ENCODE measurements around the gene FAXDC2. TPM values are rescaled to one million over a fixed set of nuclear protein-coding genes. Genes with fewer than 3 reads are reported as not detected.
"Not testable (repeated sequence)": the region's sequence is repeated elsewhere in the genome, so short reads cannot be mapped to it uniquely, and the experiment has no call there.

The FAXDC2 gene
- total RNA-seq, 1 donor from 2014 or later = not detected

- intact Hi-C loops (cut with micrococcal nuclease) = no loop called here
These were observed 11.5 kb upstream of the FAXDC2 start for GRCh38 chr5:154861946-154862345.

GRCh38 chr5:154860765-154861164, 10.4 kb upstream of the FAXDC2 start:
- intact Hi-C loops (cut with micrococcal nuclease) = no loop called here

- intact Hi-C loops (cut with micrococcal nuclease) = no loop called here
These were observed 9.7 kb upstream of the FAXDC2 start for GRCh38 chr5:154860123-154860522.

DNA sequence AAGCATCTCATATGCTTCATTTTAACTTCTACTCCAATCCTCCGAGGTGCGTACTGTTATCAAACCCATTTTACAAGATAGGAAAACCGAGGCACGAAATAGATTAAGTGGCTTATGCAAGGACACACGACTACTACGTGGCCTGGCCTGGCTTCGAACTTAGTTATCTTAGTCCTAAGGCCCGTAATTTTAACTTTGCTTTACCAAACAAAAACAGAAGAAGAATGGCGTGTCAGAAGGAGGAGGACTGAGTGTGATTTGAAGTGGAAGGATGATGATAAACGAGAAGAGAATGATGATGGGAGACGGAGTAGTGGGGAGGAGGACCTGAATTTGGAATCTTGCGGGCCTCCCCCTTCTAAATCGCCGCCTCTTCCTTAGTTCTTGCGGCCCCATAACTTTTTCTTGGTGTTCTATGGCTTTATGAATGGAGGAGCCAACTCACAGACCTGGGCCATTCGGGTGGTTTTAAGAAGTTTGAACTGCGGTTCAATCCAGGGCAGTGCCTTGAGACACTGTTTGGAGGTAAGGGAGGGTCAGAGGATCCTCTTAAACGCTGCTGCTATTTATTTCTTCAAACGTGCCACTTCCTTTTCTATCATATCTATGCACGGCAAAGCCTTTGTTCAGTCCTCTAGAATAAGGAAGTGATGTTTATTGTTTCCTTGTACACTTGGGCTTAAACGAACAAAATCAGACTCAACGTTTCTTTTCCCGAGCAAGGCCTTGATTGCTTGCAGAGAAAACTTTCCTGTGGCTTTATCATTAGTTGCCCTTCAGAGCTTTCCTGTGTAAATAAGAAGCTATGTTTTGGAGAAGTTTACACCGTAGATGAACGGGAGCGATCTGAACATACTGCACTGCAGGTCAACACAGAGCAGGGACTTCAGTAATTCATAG, 8.8 kb upstream of the FAXDC2 start:
- intact Hi-C loops (cut with micrococcal nuclease) = loop anchor here (1.0 to 5.0 kb wide), 10 partner anchors 30 to 821 kb away; partner anchors contain the start of genes FAM114A2, GALNT10, GEMIN5 and LARP1

DNA sequence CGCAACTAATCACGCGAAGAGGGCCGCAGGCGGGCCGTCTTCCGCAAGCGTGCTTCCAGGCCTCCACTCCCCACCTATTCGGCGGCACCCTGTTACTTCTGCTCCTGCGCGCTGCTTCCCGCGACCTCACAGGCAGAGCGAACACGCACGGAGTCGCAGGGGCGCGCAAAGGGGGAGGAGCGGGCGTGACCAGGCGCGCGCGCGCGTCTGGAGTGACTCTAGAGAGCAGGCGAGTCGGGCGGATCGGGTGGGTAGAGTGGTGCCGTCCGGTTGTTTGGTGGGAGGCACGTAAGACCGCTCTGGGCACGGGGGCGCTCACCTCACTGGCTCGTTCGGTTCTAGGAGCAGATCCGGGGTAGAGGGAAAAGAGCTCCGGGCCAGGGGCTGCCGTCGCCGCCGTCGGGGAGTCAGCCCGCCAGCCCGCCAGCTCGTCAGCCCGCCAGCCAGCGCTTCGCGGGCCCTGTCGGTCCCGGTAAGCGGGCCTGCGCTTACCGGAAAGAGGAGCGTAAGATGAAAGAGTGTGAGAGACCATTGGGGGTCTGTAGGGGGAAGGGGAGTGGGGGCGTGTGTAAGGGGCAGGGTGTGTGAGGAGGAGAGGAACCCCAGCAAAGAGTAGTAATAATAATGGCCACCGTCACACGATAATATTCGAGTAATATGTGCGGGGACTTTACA, 8.0 kb upstream of the FAXDC2 start, which contains the start of gene CNOT8:
CNOT8 (plus strand) TSS at position 331 of the 675 bp plus-strand sequence. CDS start 4,652 bp downstream, outside the sequence.
- intact Hi-C loops (cut with micrococcal nuclease) = loop anchor here (1.0 to 5.0 kb wide), 9 partner anchors 46 to 820 kb away; partner anchors contain the start of genes FAM114A2, GALNT10, GEMIN5 and LARP1

GRCh38 chr5:154857530-154858296, 7.3 kb upstream of the FAXDC2 start:
- intact Hi-C loops (cut with micrococcal nuclease) = loop anchor here (1.0 to 5.0 kb wide), 9 partner anchors 45 to 819 kb away; partner anchors contain the start of genes FAM114A2, GALNT10, GEMIN5 and LARP1

- intact Hi-C loops (cut with micrococcal nuclease) = no loop called here
These were observed 948 bp upstream of the FAXDC2 start for GRCh38 chr5:154851351-154851750.

- intact Hi-C loops (cut with micrococcal nuclease) = no loop called here
These were observed 607 bp downstream of the FAXDC2 start for GRCh38 chr5:154849791-154850201.

DNA sequence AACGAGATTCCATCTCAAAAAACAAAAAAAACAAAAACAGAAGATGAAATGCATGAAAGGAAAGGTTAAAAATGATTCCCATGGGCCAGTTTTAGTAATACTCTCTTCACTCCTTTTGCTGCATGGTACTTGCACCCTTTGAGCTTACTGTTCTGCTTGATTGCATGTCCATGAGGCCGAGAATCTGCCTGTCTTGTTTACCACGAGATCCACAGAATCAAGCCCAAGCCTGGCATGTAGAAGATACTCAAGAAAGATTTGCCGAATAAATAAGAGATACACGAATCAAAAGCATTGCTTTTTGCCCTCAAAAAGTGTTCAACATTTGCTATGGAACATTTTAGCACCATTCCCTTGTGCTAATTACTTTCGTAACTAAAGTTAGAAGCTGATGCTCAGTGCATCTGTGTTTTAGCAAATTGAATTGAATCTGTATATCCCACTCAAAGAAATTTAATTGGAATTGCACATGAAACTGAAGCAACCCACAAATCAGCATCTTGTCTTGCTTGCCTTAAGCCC, 1.1 kb downstream of the FAXDC2 start:
- intact Hi-C loops (cut with micrococcal nuclease) = no loop called here

GRCh38 chr5:154844809-154845208, 5.6 kb downstream of the FAXDC2 start:
- intact Hi-C loops (cut with micrococcal nuclease) = no loop called here

- intact Hi-C loops (cut with micrococcal nuclease) = no loop called here
These were observed 7.5 kb downstream of the FAXDC2 start for GRCh38 chr5:154842689-154843530.

- intact Hi-C loops (cut with micrococcal nuclease) = no loop called here
These were observed 9.1 kb downstream of the FAXDC2 start for GRCh38 chr5:154841273-154841661.

- intact Hi-C loops (cut with micrococcal nuclease) = no loop called here
These were observed 9.7 kb downstream of the FAXDC2 start for GRCh38 chr5:154840435-154841272.

DNA sequence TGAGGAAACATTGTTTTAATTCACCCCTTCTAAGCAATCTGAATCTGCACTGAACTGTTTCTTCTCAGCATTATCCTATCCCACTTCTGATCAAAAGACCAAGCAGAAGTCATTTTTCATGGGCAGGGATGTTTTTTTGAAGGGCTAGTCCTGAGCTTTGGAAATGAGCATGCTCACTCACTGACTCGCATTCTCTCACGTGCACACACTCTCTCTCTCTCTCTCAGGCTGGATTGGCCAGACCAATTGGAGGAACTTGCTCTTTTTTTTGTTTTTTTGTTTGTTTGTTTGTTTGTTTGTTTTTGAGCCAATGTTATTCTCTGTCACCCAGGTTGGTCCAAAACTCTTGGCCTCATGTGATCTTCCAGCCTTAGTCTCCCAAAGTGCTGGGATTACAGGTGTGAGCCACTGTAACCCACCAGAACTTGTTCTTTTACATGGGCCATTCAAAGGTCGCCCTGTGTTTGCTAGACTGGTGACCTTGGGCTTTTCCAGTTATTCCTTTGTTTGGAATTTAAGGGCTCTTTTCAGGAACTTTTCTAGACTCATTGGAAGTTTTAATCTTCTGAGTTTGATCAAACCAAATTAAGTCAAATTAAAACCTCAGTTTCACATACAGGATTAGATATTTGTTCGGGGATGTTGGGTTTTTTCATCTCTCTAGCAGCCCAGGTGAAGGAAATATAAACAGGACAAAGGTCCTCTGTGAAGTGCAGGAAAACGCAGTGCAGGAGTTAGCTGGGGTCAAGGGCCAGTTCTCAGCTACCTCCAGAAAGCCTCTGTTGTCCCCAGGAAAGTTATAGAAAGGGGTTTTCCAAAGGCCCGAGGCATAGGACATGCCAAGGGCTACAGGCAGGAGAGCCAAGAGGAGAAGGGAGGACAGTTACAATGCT, 13.1 kb downstream of the FAXDC2 start:
- intact Hi-C loops (cut with micrococcal nuclease) = no loop called here

GRCh38 chr5:154836225-154836624, 14.2 kb downstream of the FAXDC2 start:
- intact Hi-C loops (cut with micrococcal nuclease) = no loop called here

GRCh38 chr5:154835701-154836052, 14.7 kb downstream of the FAXDC2 start:
- intact Hi-C loops (cut with micrococcal nuclease) = not testable (repeated sequence)

- intact Hi-C loops (cut with micrococcal nuclease) = no loop called here
These were observed 16.4 kb downstream of the FAXDC2 start for GRCh38 chr5:154834053-154834452.

GRCh38 chr5:154832804-154833203, 17.6 kb downstream of the FAXDC2 start:
- intact Hi-C loops (cut with micrococcal nuclease) = not testable (repeated sequence)
